ENCODE data around the gene GPC6. TPM values are rescaled to one million over a fixed set of nuclear protein-coding genes. Genes with fewer than 3 reads are reported as not detected.
A peak's percentile ranks its signal among the peaks of the same experiment; 100 is the strongest.

GPC6 gene
- total and polyA plus RNA-seq, 9 of the 15 experiments (the other 6 are each of a cell fraction or from before 2014, with no cell fraction given), result under 0.01 to 0.20 (median 0.01) TPM; not detected in 4

- in situ Hi-C loops (cut with MboI) (no loop called here), intact Hi-C loops (cut with micrococcal nuclease) (no loop called here)
- Histone ChIP-seq H3K36me3 (ENCODE audit: control insufficient read depth, insufficient read depth, low read length) (no peaks in the 10 kb centered on the region), H3K9me3 (replicated peaks; ENCODE audit: control insufficient read depth, insufficient read depth, low read depth, low read length) (peaks cover 5% of the 10 kb centered on the region; the same call in 1 of the 2 replicates), H3K4me1 (replicated peaks in 1 of 2; ENCODE audit: control insufficient read depth in 2 of 2, insufficient read depth in 2 of 2, low read length in 2 of 2) (peaks cover 0 to 4% of the 10 kb centered on the region in 2 experiments; a peak in 2 of 5 replicates), H4K20me1 (replicated peaks; ENCODE audit: control insufficient read depth, insufficient read depth, low read length) (no peaks in the 10 kb centered on the region), H3K9ac (ENCODE audit: insufficient read depth in 1 of 2, low read depth in 2 of 2, low read length in 2 of 2) (no peak overlapping the region), H2AFZ (ENCODE audit: low read depth, low read length) (no peak overlapping the region), H3K79me2 (ENCODE audit: control insufficient read depth, insufficient read depth, low read length) (no peaks in the 10 kb centered on the region), H3K27ac (ENCODE audit: extremely low read depth, low read depth, low read length) (no peak overlapping the region), H3K27me3 (ENCODE audit: control insufficient read depth in 2 of 2, insufficient read depth in 2 of 2, low read length in 2 of 2) (peaks cover 0 to 7% of the 10 kb centered on the region in 2 experiments; a peak in 1 of 5 replicates), H3K9me1 (ENCODE audit: control insufficient read depth, insufficient read depth, low read length) (no peaks in the 10 kb centered on the region), H3K4me3 (no peak overlapping the region), H3K4me2 (ENCODE audit: insufficient read depth, low read length) (no peak overlapping the region)
- DNase-seq (ENCODE audit: extremely low read depth in 1 of 4, low spot score in 3 of 4) (no peak), FAIRE-seq (no peak), ATAC-seq (peak; percentile 13; the same call in 2 of the 3 replicates)
- CTCF ChIA-PET (ENCODE audit: low intra/inter-chr PET ratio), result interaction anchor here (0.6 kb wide), 1 partner anchor 12 kb away, joined by 3 read pairs; no protein-coding TSS in a partner anchor
- WGBS (ENCODE audit: insufficient coverage, low coverage, missing lambda C conversion rate), result 5% methylated on average over 7 of the region's 7 CpGs
- POLR2A ChIA-PET, result interaction anchor here (1.0 to 4.4 kb wide), 7 partner anchors 9 to 40 kb away, joined by 3 to 28 read pairs (median 4); no protein-coding TSS in a partner anchor
- TF ChIP-seq ZC3H4 (CRISPR knock-in tag; IDR thresholded peaks at IDR 0.05; ENCODE audit: borderline replicate concordance) (peak; percentile 24; the same call in 1 of the 2 replicates), ZNF639 (CRISPR knock-in tag; conservative IDR thresholded peaks at IDR 0.05 in 1 of 2, IDR thresholded peaks at IDR 0.05 in 1 of 2) (0 out of 4 replicates have a peak, but pooled peaks of 1 of the 2 experiments have one; percentile 55), IRF2 (CRISPR knock-in tag; IDR thresholded peaks at IDR 0.05) (0 out of 2 replicates have a peak, but pooled peaks have one; percentile 13), ZNF212 (CRISPR knock-in tag; IDR thresholded peaks at IDR 0.05) (no peak)
- BruUV-seq (replicated peaks), result no TSS peak
These were observed 16.9 kb downstream of the GPC6 start for GRCh38 chr13:93243375-93244063.
